Nephron (organoid): ENCODE measurements around the gene SGCD.

ENCODE experiments used
- H3K27ac Mint-ChIP-seq, 3 experiments: 2 replicates each; pipeline ENCODE4 v1.8.0; 2020; ENCODE audit warnings: mixed read lengths in 3 of 3, mild to moderate bottlenecking in 2 of 3, moderate library complexity in 1 of 3
- H3K27me3 Mint-ChIP-seq: 2 replicates; pipeline ENCODE4 v1.8.0; 2021; ENCODE audit warnings: low read depth, mild to moderate bottlenecking, moderate library complexity, mixed read lengths
- H3K36me3 Mint-ChIP-seq: 2 replicates; pipeline ENCODE4 v1.8.0; 2020; ENCODE audit warnings: low read depth, mixed read lengths
- H3K4me1 Mint-ChIP-seq: 2 replicates; pipeline ENCODE4 v1.8.0; 2020; ENCODE audit warnings: mixed read lengths
- H3K4me3 Mint-ChIP-seq, 3 experiments: 2 replicates each; pipeline ENCODE4 v1.8.0; 2020; ENCODE audit warnings: mild to moderate bottlenecking in 3 of 3, mixed read lengths in 3 of 3, moderate library complexity in 2 of 3
- H3K9me3 Mint-ChIP-seq: 2 replicates; pipeline ENCODE4 v1.8.0; 2020; ENCODE audit warnings: mixed read lengths
- TF ChIP-seq, protein P1 (sequence below), 3 experiments: fragments of 200-600 bp; sonication (generic); IDR thresholded peaks; one replicate each; pipeline ENCODE4 v1.5.0; 2021; ENCODE audit warnings: antibody characterized with exemption in 3 of 3; ENCODE audit not compliant: unreplicated experiment in 3 of 3

SGCD gene

GRCh38 chr5:156460471-156460870, 133.5 kb downstream of the SGCD start:
- H3K27me3 Mint-ChIP-seq: no peaks in the 10 kb centered on the region
- H3K4me1 Mint-ChIP-seq: peaks cover 37% of the 10 kb centered on the region
- H3K36me3 Mint-ChIP-seq: no peaks in the 10 kb centered on the region
- H3K4me3 Mint-ChIP-seq: no peak overlapping the region
- TF ChIP-seq, protein P1, sequence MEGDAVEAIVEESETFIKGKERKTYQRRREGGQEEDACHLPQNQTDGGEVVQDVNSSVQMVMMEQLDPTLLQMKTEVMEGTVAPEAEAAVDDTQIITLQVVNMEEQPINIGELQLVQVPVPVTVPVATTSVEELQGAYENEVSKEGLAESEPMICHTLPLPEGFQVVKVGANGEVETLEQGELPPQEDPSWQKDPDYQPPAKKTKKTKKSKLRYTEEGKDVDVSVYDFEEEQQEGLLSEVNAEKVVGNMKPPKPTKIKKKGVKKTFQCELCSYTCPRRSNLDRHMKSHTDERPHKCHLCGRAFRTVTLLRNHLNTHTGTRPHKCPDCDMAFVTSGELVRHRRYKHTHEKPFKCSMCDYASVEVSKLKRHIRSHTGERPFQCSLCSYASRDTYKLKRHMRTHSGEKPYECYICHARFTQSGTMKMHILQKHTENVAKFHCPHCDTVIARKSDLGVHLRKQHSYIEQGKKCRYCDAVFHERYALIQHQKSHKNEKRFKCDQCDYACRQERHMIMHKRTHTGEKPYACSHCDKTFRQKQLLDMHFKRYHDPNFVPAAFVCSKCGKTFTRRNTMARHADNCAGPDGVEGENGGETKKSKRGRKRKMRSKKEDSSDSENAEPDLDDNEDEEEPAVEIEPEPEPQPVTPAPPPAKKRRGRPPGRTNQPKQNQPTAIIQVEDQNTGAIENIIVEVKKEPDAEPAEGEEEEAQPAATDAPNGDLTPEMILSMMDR (IDR thresholded peaks at IDR 0.05; ENCODE audit: unreplicated experiment in 3 of 3): no peak
- H3K9me3 Mint-ChIP-seq: no peaks in the 10 kb centered on the region
- H3K27ac Mint-ChIP-seq: peak overlapping the region in 2 of 3 experiments; percentile 24 to 42

DNA sequence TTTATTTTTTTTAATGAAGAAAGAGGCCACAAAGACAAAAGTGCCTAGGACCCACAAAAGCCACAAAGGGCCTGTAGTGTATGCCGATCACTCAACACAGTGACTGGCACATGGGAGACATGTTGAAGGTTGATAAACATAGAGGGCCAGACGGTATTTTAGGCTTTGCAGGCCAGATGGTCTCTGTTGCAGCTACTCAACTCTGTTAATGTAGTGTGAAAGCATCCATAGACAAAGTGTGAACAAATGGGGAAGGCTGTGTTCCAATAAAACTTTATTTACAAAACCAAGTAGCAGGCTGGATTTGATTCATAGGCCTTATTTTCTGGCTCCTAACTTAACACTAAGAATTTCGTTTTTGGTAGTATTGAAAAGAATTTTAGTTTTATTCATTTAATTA, 139.9 kb downstream of the SGCD start:
- TF ChIP-seq, protein P1 (IDR thresholded peaks at IDR 0.05; ENCODE audit: unreplicated experiment in 3 of 3): no peak
- H3K27me3 Mint-ChIP-seq: no peaks in the 10 kb centered on the region
- H3K4me1 Mint-ChIP-seq: peaks cover 21% of the 10 kb centered on the region
- H3K9me3 Mint-ChIP-seq: no peaks in the 10 kb centered on the region
- H3K36me3 Mint-ChIP-seq: no peaks in the 10 kb centered on the region
- H3K27ac Mint-ChIP-seq: no peak overlapping the region
- no peak overlapping the region for H3K4me3 Mint-ChIP-seq

DNA sequence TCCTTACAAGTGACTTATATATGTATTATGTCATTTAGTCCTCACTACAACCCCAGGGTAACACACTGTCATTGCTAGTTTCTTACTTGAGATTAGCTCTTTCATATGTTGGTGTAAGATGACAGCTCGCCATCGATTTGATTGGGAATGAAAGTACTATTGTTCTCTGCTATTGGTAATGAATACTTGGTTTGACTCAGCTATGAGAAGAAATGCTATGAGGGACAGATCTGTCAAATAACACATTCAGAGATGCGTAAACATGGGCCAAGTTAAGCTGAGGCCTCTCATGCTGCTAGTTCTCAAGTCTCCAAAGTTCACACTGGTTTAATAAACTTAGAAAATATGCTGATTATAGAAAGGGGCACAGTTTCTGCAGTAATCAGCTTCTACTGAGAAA, 142.7 kb downstream of the SGCD start:
- TF ChIP-seq, protein P1 (IDR thresholded peaks at IDR 0.05; ENCODE audit: unreplicated experiment in 3 of 3): no peak
- Mint-ChIP-seq H3K9me3 (no peaks in the 10 kb centered on the region), H3K36me3 (no peaks in the 10 kb centered on the region), H3K4me1 (peaks cover 36% of the 10 kb centered on the region), H3K27ac (no peak overlapping the region), H3K27me3 (no peaks in the 10 kb centered on the region), H3K4me3 (no peak overlapping the region)

GRCh38 chr5:156471893-156472292, 144.9 kb downstream of the SGCD start:
- Mint-ChIP-seq H3K4me1 (peaks cover 49% of the 10 kb centered on the region), H3K9me3 (no peaks in the 10 kb centered on the region), H3K36me3 (no peaks in the 10 kb centered on the region), H3K27me3 (no peaks in the 10 kb centered on the region), H3K27ac (peak overlapping the region in 1 of 3 experiments; percentile 63), H3K4me3 (no peak overlapping the region)
- TF ChIP-seq, protein P1 (IDR thresholded peaks at IDR 0.05; ENCODE audit: unreplicated experiment in 3 of 3): no peak

DNA sequence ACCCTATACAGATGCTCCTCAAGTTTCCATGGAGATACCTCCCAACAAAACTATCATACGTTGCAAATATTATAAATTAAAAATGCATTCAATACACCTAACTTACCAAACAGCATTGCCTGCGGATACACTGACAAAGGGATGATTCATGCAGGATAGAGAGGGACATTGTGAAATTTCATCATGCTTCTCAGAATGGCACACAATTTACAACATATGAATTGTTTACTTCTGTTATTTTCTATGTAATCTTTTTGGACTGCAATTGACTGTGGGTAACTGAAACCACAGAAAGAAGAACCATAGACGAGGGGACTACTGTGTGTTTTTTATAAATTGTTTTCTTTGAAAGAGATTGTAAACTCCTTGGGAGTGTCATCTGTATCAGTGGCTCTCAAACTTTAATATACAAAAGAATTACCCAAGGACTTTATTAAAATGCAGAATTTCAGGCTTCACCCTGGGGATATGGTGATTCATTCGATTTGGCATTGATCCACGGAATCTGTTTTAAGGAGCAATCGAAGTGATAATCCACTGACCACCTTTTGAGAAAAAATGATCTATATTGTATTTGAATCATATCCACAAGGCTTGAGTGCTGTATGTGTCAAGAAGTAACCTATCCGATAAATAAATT, 146.4 kb downstream of the SGCD start:
- no peaks in the 10 kb centered on the region for H3K9me3 Mint-ChIP-seq
- H3K4me3 Mint-ChIP-seq: no peak overlapping the region
- H3K4me1 Mint-ChIP-seq: peaks cover 57% of the 10 kb centered on the region
- H3K27me3 Mint-ChIP-seq: no peaks in the 10 kb centered on the region
- no peaks in the 10 kb centered on the region for H3K36me3 Mint-ChIP-seq
- TF ChIP-seq, protein P1 (IDR thresholded peaks at IDR 0.05; ENCODE audit: unreplicated experiment in 3 of 3): no peak
- peak overlapping the region; percentile 52 to 96 (median 70) for H3K27ac Mint-ChIP-seq

- peaks cover 57% of the 10 kb centered on the region for H3K4me1 Mint-ChIP-seq
- no peaks in the 10 kb centered on the region for H3K9me3 Mint-ChIP-seq
- H3K27ac Mint-ChIP-seq: peak overlapping the region; percentile 95 to 99 (median 96)
- peak overlapping the region in 1 of 3 experiments; percentile 40 for H3K4me3 Mint-ChIP-seq
- no peaks in the 10 kb centered on the region for H3K27me3 Mint-ChIP-seq
- TF ChIP-seq, protein P1 (IDR thresholded peaks at IDR 0.05; ENCODE audit: unreplicated experiment in 3 of 3): no peak
- no peaks in the 10 kb centered on the region for H3K36me3 Mint-ChIP-seq
Observed at GRCh38 chr5:156474251-156474650, 147.3 kb downstream of the SGCD start.
